ENCODE measurements around the gene PYGO2.
"Not testable (repeated sequence)": the region's sequence is repeated elsewhere in the genome, so short reads cannot be mapped to it uniquely, and the experiment has no call there.

Gene PYGO2

GRCh38 chr1:154999571-155000410, 38.2 kb upstream of the PYGO2 start:
- peak; percentile 79 to 83 for DNase-seq

GRCh38 chr1:154998818-154999570, 37.4 kb upstream of the PYGO2 start:
- peak; percentile 88 to 90 for DNase-seq

- DNase-seq: no peak
These were observed 36.7 kb upstream of the PYGO2 start for GRCh38 chr1:154998201-154998780.

GRCh38 chr1:154996966-154997701, 35.6 kb upstream of the PYGO2 start:
- no peak for DNase-seq

GRCh38 chr1:154995301-154995983, 33.9 kb upstream of the PYGO2 start:
- DNase-seq: not testable (repeated sequence)

GRCh38 chr1:154994591-154994990, 33.0 kb upstream of the PYGO2 start:
- DNase-seq: no peak

- no peak for DNase-seq
These were observed 32.6 kb upstream of the PYGO2 start for GRCh38 chr1:154994269-154994587.

GRCh38 chr1:154993572-154994268, 32.1 kb upstream of the PYGO2 start, which contains the start of gene LENEP:
Gene LENEP, plus strand, starts transcription at chr1:154993586. Its CDS starts 22 bp downstream, at chr1:154993608.
- DNase-seq: no peak

GRCh38 chr1:154992721-154993571, 31.4 kb upstream of the PYGO2 start:
- no peak for DNase-seq

- DNase-seq: no peak
These were observed 28.7 kb upstream of the PYGO2 start for GRCh38 chr1:154990276-154990675.

GRCh38 chr1:154989195-154989860, 27.7 kb upstream of the PYGO2 start:
- no peak for DNase-seq

GRCh38 chr1:154988058-154988954, 26.7 kb upstream of the PYGO2 start:
- no peak for DNase-seq

- no peak for DNase-seq
These were observed 25.7 kb upstream of the PYGO2 start for GRCh38 chr1:154987326-154987725.

GRCh38 chr1:154986736-154987135, 25.2 kb upstream of the PYGO2 start:
- DNase-seq: not testable (repeated sequence)

- DNase-seq: no peak
These were observed 22.3 kb upstream of the PYGO2 start for GRCh38 chr1:154983776-154984466.

- peak; percentile 97 for DNase-seq
These were observed 21.5 kb upstream of the PYGO2 start, which contains the start of gene FLAD1 for GRCh38 chr1:154982897-154983648. Gene FLAD1, plus strand, starts transcription at chr1:154983344. Its CDS starts 351 bp downstream, at chr1:154983695.

- DNase-seq: no peak
These were observed 20.8 kb upstream of the PYGO2 start for GRCh38 chr1:154982341-154982740.

- DNase-seq: no peak
These were observed 16.8 kb upstream of the PYGO2 start for GRCh38 chr1:154978360-154978759.
